HepG2 (cell line): ENCODE data around the gene CDC40. TPM values are rescaled to one million over a fixed set of nuclear protein-coding genes. Genes with fewer than 3 reads are reported as not detected.

Source experiments
- ATAC-seq: fragments of 200-7000 bp; cut with Tn5 transposase; 3 replicates; pipeline ENCODE4 v1.9.1; 2020; ENCODE audit warnings: mild to moderate bottlenecking, moderate library complexity
- BruUV-seq: library from RNA; stranded (reverse); fragments of 400-500 nt; replicated peaks from 2 replicates; lab custom pipeline; 2021; lab: Mats Ljungman, UMichigan
- CTCF ChIA-PET: fragments of 300-600 bp; formaldehyde crosslinking; extraction: SDS; loops from one replicate; lab custom pipeline; 2021; ENCODE audit warnings: low total read pairs, inconsistent platforms, low intra/inter-chr PET ratio; lab: Yijun Ruan, JAX
- POLR2A ChIA-PET: fragments of 350-600 bp; sonication (Branson Sonifier 250); formaldehyde crosslinking; loops from one replicate; lab custom pipeline; 2020; ENCODE audit warnings: antibody characterized with exemption, inconsistent platforms; lab: Yijun Ruan, JAX
- DNase-seq: peaks from one replicate; pipeline ENCODE4 v3.0.0-alpha.2; 2015; ENCODE audit warnings: low spot score
- FAIRE-seq: peaks from 3 replicates; lab custom pipeline; 2011; peaks lifted over from hg19 to GRCh38; lab: Jason Lieb, UNC
- H2AFZ ChIP-seq: one replicate; pipeline ENCODE4 v1.6.1; 2011; ENCODE audit warnings: low read length, inconsistent platforms
- H3K27ac ChIP-seq: fragments of 300-600 bp; 3 replicates; pipeline ENCODE4 v1.8.0; 2011; ENCODE audit warnings: mixed run types, mild to moderate bottlenecking, mixed read lengths, low read length, inconsistent platforms; ENCODE audit not compliant: insufficient read depth; ENCODE audit errors: extremely low read length
- H3K27me3 ChIP-seq, 2 experiments: fragments of 200-600 bp in 1 of 2; 2 replicates in 1 of 2; 3 replicates in 1 of 2; pipeline versions ENCODE4 v1.6.0 to v1.8.0; 2011; ENCODE audit warnings: low read length in 2 of 2, mild to moderate bottlenecking in 2 of 2, moderate library complexity in 2 of 2, inconsistent platforms in 1 of 2; ENCODE audit not compliant: insufficient read depth in 2 of 2, control insufficient read depth in 1 of 2
- H3K36me3 ChIP-seq, 2 experiments: fragments of 200-600 bp in 1 of 2; replicated peaks in 1 of 2; 2 replicates in 1 of 2; 3 replicates in 1 of 2; pipeline versions ENCODE4 v1.5.1 to v1.8.0; 2011; ENCODE audit warnings: low read length in 2 of 2, inconsistent platforms in 1 of 2; ENCODE audit not compliant: insufficient read depth in 2 of 2, control insufficient read depth in 1 of 2
- H3K4me1 ChIP-seq: 2 replicates; pipeline ENCODE4 v1.5.1; 2012; ENCODE audit warnings: low read length, inconsistent platforms; ENCODE audit not compliant: insufficient read depth
- H3K4me2 ChIP-seq: 2 replicates; pipeline ENCODE4 v1.6.0; 2011; ENCODE audit warnings: low read depth, low read length, inconsistent platforms
- H3K4me3 ChIP-seq, 3 experiments: fragments of 200-600 bp in 1 of 3; sonication (generic), shearing (Covaris generic) in 1 of 3; replicated peaks in 1 of 3; 2 replicates each; pipeline ENCODE4 v1.5.1; 2011 to 2016; ENCODE audit warnings: low read length in 3 of 3, inconsistent platforms in 2 of 3, low read depth in 2 of 3, mild to moderate bottlenecking in 2 of 3, control low read depth in 1 of 3, mixed read lengths in 1 of 3; ENCODE audit not compliant: insufficient read depth in 1 of 3
- H3K79me2 ChIP-seq: one replicate; pipeline ENCODE4 v1.6.1; 2011; ENCODE audit warnings: low read length, inconsistent platforms; ENCODE audit not compliant: insufficient read depth
- H3K9ac ChIP-seq: 2 replicates; pipeline ENCODE4 v1.6.0; 2011; ENCODE audit warnings: mild to moderate bottlenecking, low read depth, low read length, inconsistent platforms; ENCODE audit not compliant: insufficient read depth
- H3K9me3 ChIP-seq: 2 replicates; pipeline ENCODE4 v1.5.1; 2012; ENCODE audit warnings: mild to moderate bottlenecking, low read length
- H4K20me1 ChIP-seq: 2 replicates; pipeline ENCODE4 v1.6.0; 2011; ENCODE audit warnings: inconsistent platforms, mild to moderate bottlenecking, low read length, moderate library complexity; ENCODE audit not compliant: insufficient read depth
- GATAD1 ChIP-seq: IDR thresholded peaks from 2 replicates; pipeline ENCODE4 v1.6.1; 2016; ENCODE audit warnings: missing genetic modification reagents, missing compliant biosample characterization
- MATR3 ChIP-seq: sonication (generic); formaldehyde crosslinking; IDR thresholded peaks from 2 replicates; pipeline ENCODE4 v1.4.0; 2020; ENCODE audit warnings: missing genetic modification reagents
- MTF2 ChIP-seq: sonication (generic); formaldehyde crosslinking; IDR thresholded peaks from 2 replicates; pipeline ENCODE4 v1.5.0; 2020; ENCODE audit warnings: missing genetic modification reagents, borderline replicate concordance
- NR2C2 ChIP-seq: sonication (generic); formaldehyde crosslinking; IDR thresholded peaks from 2 replicates; pipeline ENCODE4 v1.4.0; 2020; ENCODE audit warnings: missing genetic modification reagents, mild to moderate bottlenecking, moderate library complexity, borderline replicate concordance
- SALL2 ChIP-seq: sonication (generic); formaldehyde crosslinking; IDR thresholded peaks from 2 replicates; pipeline ENCODE4 v1.8.1; 2023; ENCODE audit warnings: mild to moderate bottlenecking, missing genetic modification reagents, inconsistent platforms
- ZBTB7A ChIP-seq: sonication (generic); formaldehyde crosslinking; IDR thresholded peaks from 2 replicates; pipeline ENCODE4 v1.8.0; 2022; ENCODE audit warnings: mild to moderate bottlenecking, missing genetic modification reagents
- ZNF563 ChIP-seq: sonication (generic); formaldehyde crosslinking; IDR thresholded peaks from 2 replicates; pipeline ENCODE4 v1.8.0; 2022; ENCODE audit warnings: mild to moderate bottlenecking, moderate library complexity, missing genetic modification reagents
- ZNF737 ChIP-seq: sonication (generic); formaldehyde crosslinking; IDR thresholded peaks from 2 replicates; pipeline ENCODE4 v1.5.0; 2020; ENCODE audit warnings: missing genetic modification reagents, mild to moderate bottlenecking, borderline replicate concordance
- WGBS: methylation state at CpG from one replicate; pipeline ENCODE4 v1.1.6; 2017; ENCODE audit warnings: low lambda C conversion rate; 5-methylcytosine and 5-hydroxymethylcytosine counted together
- in situ Hi-C: cut with HindIII; loops from 2 replicates; pipeline ENCODE4 v1.10.0; 2017; ENCODE audit warnings: low pct_unique_long_range_greater_than_20kb; ENCODE audit not compliant: extremely low pct_ligation_motif_present
- intact Hi-C: fragments of 100-400 bp; cut with micrococcal nuclease; formaldehyde crosslinking; loops from one replicate; pipeline ENCODE4 v1.10.0; 2022; ENCODE audit not compliant: unreplicated experiment
- polyA plus RNA-seq, 8 experiments: library from polyadenylated mRNA; depleted of rRNA in 3 of 8; stranded (reverse) in 7 of 8; unstranded in 1 of 8; fragments of >200 nt; fragmentation: Illumina TruSeq in 4 of 8; extraction: Trizol in 4 of 8; gene quantifications; 2 replicates each; pipeline versions ENCODE4 v1.2.1 to v1.2.3, GENCODE V29; 2011 to 2016; ENCODE audit warnings: low read depth in 4 of 8, missing spikeins in 1 of 8, mixed read lengths in 1 of 8; ENCODE audit not compliant: insufficient read depth in 1 of 8
- total RNA-seq, 5 experiments: library from RNA; depleted of rRNA; stranded (reverse); fragments of >200 nt; fragmentation: Illumina TruSeq; extraction: Trizol; gene quantifications; 2 replicates each; pipeline ENCODE4 v1.2.3, GENCODE V29; 2016; ENCODE audit warnings: low read depth in 1 of 5
- TF ChIP-seq, protein P1 (sequence below): sonication (generic); formaldehyde crosslinking; IDR thresholded peaks from 2 replicates; pipeline ENCODE4 v1.5.1; 2020; ENCODE audit warnings: mild to moderate bottlenecking, missing genetic modification reagents, borderline replicate concordance
- TF ChIP-seq, protein P2 (sequence below): sonication (generic); formaldehyde crosslinking; IDR thresholded peaks from 2 replicates; pipeline ENCODE4 v1.9.0; 2022; ENCODE audit warnings: missing genetic modification reagents, mild to moderate bottlenecking, borderline replicate concordance
- TF ChIP-seq, protein P3 (sequence below): sonication (generic); formaldehyde crosslinking; IDR thresholded peaks from 2 replicates; pipeline ENCODE4 v1.5.0; 2020; ENCODE audit warnings: missing genetic modification reagents
- TF ChIP-seq, protein P4 (sequence below): sonication (generic); formaldehyde crosslinking; IDR thresholded peaks from 2 replicates; pipeline ENCODE4 v1.4.0; 2020; ENCODE audit warnings: missing genetic modification reagents, borderline replicate concordance

The CDC40 gene
- total and polyA plus RNA-seq, 2 of the 13 experiments (the other 11 are each of a cell fraction or from before 2014, with no cell fraction given), result 11.4 to 21.5 TPM

DNA sequence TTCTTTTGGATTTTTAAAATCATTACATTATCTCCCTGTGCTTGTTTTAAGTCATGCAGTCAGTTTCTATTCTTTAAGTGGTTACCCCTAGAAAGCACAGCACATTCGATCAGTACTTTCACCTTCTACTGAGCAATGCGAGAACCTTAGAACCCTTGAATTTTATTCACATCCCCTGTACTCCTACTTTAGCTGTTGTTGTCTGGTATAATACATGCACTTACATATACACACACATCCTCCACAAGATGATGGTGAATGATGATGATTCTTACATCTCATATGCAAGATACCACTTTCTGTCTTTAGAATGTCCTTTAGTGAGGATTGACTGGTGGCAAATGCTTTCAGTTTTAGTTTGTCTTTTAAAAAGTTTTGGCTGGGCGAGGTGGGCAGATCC is 5.7 kb downstream of the CDC40 start:
- Histone ChIP-seq H3K79me2 (peaks cover 96% of the 10 kb centered on the region), H3K4me1 (peaks cover 39% of the 10 kb centered on the region), H4K20me1 (peaks cover 3% of the 10 kb centered on the region; the same call in 1 of the 2 replicates), H3K27ac (no peak overlapping the region), H3K27me3 (no peaks in the 10 kb centered on the region; a peak in 1 of 5 replicates), H3K4me2 (no peak overlapping the region), H3K9ac (no peak overlapping the region), H3K4me3 (no peak overlapping the region), H3K9me3 (no peaks in the 10 kb centered on the region), H2AFZ (no peak overlapping the region), H3K36me3 (no peaks in the 10 kb centered on the region; a peak in 2 of 5 replicates)
- FAIRE-seq (no peak), ATAC-seq (no peak), DNase-seq (no peak)
- POLR2A ChIA-PET, result no interaction called here
- intact Hi-C loops (no loop called here), in situ Hi-C loops (no loop called here)
- 87% methylated on average over 3 of the region's 3 CpGs for WGBS
- no TSS peak for BruUV-seq
- TF ChIP-seq, protein P1, sequence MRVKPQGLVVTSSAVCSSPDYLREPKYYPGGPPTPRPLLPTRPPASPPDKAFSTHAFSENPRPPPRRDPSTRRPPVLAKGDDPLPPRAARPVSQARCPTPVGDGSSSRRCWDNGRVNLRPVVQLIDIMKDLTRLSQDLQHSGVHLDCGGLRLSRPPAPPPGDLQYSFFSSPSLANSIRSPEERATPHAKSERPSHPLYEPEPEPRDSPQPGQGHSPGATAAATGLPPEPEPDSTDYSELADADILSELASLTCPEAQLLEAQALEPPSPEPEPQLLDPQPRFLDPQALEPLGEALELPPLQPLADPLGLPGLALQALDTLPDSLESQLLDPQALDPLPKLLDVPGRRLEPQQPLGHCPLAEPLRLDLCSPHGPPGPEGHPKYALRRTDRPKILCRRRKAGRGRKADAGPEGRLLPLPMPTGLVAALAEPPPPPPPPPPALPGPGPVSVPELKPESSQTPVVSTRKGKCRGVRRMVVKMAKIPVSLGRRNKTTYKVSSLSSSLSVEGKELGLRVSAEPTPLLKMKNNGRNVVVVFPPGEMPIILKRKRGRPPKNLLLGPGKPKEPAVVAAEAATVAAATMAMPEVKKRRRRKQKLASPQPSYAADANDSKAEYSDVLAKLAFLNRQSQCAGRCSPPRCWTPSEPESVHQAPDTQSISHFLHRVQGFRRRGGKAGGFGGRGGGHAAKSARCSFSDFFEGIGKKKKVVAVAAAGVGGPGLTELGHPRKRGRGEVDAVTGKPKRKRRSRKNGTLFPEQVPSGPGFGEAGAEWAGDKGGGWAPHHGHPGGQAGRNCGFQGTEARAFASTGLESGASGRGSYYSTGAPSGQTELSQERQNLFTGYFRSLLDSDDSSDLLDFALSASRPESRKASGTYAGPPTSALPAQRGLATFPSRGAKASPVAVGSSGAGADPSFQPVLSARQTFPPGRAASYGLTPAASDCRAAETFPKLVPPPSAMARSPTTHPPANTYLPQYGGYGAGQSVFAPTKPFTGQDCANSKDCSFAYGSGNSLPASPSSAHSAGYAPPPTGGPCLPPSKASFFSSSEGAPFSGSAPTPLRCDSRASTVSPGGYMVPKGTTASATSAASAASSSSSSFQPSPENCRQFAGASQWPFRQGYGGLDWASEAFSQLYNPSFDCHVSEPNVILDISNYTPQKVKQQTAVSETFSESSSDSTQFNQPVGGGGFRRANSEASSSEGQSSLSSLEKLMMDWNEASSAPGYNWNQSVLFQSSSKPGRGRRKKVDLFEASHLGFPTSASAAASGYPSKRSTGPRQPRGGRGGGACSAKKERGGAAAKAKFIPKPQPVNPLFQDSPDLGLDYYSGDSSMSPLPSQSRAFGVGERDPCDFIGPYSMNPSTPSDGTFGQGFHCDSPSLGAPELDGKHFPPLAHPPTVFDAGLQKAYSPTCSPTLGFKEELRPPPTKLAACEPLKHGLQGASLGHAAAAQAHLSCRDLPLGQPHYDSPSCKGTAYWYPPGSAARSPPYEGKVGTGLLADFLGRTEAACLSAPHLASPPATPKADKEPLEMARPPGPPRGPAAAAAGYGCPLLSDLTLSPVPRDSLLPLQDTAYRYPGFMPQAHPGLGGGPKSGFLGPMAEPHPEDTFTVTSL (CRISPR knock-in tag), result no peak
- TF ChIP-seq MATR3 (CRISPR knock-in tag) (no peak), NR2C2 (no peak), ZBTB7A (CRISPR knock-in tag) (no peak), ZNF737 (CRISPR knock-in tag) (no peak), MTF2 (CRISPR knock-in tag) (no peak), ZNF563 (CRISPR knock-in tag) (no peak), GATAD1 (no peak), SALL2 (no peak)
- TF ChIP-seq, protein P2, sequence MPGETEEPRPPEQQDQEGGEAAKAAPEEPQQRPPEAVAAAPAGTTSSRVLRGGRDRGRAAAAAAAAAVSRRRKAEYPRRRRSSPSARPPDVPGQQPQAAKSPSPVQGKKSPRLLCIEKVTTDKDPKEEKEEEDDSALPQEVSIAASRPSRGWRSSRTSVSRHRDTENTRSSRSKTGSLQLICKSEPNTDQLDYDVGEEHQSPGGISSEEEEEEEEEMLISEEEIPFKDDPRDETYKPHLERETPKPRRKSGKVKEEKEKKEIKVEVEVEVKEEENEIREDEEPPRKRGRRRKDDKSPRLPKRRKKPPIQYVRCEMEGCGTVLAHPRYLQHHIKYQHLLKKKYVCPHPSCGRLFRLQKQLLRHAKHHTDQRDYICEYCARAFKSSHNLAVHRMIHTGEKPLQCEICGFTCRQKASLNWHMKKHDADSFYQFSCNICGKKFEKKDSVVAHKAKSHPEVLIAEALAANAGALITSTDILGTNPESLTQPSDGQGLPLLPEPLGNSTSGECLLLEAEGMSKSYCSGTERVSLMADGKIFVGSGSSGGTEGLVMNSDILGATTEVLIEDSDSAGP, result no peak
- TF ChIP-seq, protein P3, sequence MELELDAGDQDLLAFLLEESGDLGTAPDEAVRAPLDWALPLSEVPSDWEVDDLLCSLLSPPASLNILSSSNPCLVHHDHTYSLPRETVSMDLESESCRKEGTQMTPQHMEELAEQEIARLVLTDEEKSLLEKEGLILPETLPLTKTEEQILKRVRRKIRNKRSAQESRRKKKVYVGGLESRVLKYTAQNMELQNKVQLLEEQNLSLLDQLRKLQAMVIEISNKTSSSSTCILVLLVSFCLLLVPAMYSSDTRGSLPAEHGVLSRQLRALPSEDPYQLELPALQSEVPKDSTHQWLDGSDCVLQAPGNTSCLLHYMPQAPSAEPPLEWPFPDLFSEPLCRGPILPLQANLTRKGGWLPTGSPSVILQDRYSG (CRISPR knock-in tag), result no peak
- TF ChIP-seq, protein P4, sequence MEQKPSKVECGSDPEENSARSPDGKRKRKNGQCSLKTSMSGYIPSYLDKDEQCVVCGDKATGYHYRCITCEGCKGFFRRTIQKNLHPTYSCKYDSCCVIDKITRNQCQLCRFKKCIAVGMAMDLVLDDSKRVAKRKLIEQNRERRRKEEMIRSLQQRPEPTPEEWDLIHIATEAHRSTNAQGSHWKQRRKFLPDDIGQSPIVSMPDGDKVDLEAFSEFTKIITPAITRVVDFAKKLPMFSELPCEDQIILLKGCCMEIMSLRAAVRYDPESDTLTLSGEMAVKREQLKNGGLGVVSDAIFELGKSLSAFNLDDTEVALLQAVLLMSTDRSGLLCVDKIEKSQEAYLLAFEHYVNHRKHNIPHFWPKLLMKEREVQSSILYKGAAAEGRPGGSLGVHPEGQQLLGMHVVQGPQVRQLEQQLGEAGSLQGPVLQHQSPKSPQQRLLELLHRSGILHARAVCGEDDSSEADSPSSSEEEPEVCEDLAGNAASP (CRISPR knock-in tag), result no peak
- CTCF ChIA-PET, result no interaction called here
